Parathyroid adenoma (tissue), 2 donors: ENCODE results near the gene MAP3K5.

Experiments
- H2AFZ ChIP-seq: fragments of 300-600 bp; sonication (generic); one replicate; pipeline ENCODE4 v1.7.0; 2017; ENCODE audit warnings: antibody characterized with exemption, mild to moderate bottlenecking
- H3K27ac ChIP-seq: fragments of 300-600 bp; sonication (generic); one replicate; pipeline ENCODE4 v1.7.0; 2017
- H3K27me3 ChIP-seq: fragments of 300-600 bp; sonication (generic); one replicate; pipeline ENCODE4 v1.7.0; 2017; ENCODE audit warnings: low read length; ENCODE audit not compliant: control insufficient read depth, insufficient read depth
- H3K36me3 ChIP-seq: fragments of 300-600 bp; sonication (generic); one replicate; pipeline ENCODE4 v1.7.0; 2017; ENCODE audit warnings: low read length; ENCODE audit not compliant: control insufficient read depth, insufficient read depth
- H3K4me1 ChIP-seq: fragments of 300-600 bp; sonication (generic); one replicate; pipeline ENCODE4 v1.7.0; 2017; ENCODE audit warnings: control low read depth
- H3K4me2 ChIP-seq: fragments of 300-600 bp; sonication (generic); one replicate; pipeline ENCODE4 v1.7.0; 2017; ENCODE audit warnings: low read length
- H3K4me3 ChIP-seq: fragments of 300-600 bp; sonication (generic); one replicate; pipeline ENCODE4 v1.7.0; 2017; ENCODE audit warnings: low read depth, low read length
- H3K79me2 ChIP-seq: fragments of 300-600 bp; sonication (generic); one replicate; pipeline ENCODE4 v1.7.0; 2017; ENCODE audit warnings: control low read depth
- H3K9ac ChIP-seq: fragments of 300-600 bp; sonication (generic); one replicate; pipeline ENCODE4 v1.7.0; 2017; ENCODE audit warnings: mild to moderate bottlenecking
- H3K9me3 ChIP-seq: fragments of 300-600 bp; sonication (generic); one replicate; pipeline ENCODE4 v1.7.0; 2017; ENCODE audit warnings: low read length; ENCODE audit not compliant: control insufficient read depth
- TF ChIP-seq, protein P1 (sequence below): fragments of 300-600 bp; sonication (generic); IDR thresholded peaks from one replicate; pipeline ENCODE4 v1.7.0; 2017; ENCODE audit warnings: antibody characterized with exemption, mild to moderate bottlenecking
- donor health status: primary hyperparathyroidism.

Gene MAP3K5

DNA sequence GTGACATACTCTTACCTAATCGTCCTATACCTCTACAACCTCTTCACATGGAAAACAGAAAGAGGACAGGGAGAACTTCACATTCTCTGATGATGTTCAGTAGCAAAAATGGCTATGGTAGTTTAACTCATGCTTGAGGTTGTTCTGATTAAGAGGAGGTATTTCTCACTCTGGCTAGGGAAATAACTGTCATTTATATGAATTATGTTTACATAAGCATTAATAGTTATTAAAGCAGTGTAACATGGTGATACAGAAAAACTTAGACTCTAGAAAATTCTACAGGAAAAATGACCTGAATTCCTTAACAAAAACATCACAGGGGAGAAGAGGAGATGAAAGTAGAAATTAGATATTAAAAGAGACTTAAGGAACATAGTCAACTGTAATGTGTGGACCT, 57.3 kb downstream of the MAP3K5 start:
- Histone ChIP-seq H3K79me2 (no peaks in the 10 kb centered on the region), H3K27ac (no peak overlapping the region), H3K9me3 (no peaks in the 10 kb centered on the region), H3K27me3 (no peaks in the 10 kb centered on the region), H3K4me2 (no peak overlapping the region), H3K36me3 (no peaks in the 10 kb centered on the region), H3K4me3 (no peak overlapping the region), H3K9ac (no peak overlapping the region), H2AFZ (no peak overlapping the region), H3K4me1 (no peaks in the 10 kb centered on the region)
- TF ChIP-seq, protein P1, sequence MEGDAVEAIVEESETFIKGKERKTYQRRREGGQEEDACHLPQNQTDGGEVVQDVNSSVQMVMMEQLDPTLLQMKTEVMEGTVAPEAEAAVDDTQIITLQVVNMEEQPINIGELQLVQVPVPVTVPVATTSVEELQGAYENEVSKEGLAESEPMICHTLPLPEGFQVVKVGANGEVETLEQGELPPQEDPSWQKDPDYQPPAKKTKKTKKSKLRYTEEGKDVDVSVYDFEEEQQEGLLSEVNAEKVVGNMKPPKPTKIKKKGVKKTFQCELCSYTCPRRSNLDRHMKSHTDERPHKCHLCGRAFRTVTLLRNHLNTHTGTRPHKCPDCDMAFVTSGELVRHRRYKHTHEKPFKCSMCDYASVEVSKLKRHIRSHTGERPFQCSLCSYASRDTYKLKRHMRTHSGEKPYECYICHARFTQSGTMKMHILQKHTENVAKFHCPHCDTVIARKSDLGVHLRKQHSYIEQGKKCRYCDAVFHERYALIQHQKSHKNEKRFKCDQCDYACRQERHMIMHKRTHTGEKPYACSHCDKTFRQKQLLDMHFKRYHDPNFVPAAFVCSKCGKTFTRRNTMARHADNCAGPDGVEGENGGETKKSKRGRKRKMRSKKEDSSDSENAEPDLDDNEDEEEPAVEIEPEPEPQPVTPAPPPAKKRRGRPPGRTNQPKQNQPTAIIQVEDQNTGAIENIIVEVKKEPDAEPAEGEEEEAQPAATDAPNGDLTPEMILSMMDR: no peak

DNA sequence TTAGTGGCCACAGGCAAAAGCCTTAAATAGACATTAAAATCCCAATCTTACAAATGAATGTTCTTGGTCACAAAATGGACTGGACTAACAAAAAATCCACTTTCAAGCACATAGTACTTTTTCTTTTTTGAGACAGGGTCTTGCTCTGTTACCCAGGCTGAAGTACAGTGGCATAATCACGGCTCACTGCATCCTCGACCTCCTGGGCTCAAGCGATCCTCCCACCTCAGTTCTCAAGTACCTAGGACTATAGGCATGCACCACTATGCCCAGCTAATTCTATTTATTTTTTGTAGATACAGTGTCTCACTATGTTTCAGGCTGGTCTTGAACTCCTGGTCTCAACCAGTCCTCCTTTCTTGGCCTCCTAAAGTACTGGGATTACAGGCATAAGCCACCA, 59.4 kb downstream of the MAP3K5 start:
- H3K9ac ChIP-seq: no peak overlapping the region
- no peak overlapping the region for H2AFZ ChIP-seq
- TF ChIP-seq, protein P1: no peak
- H3K79me2 ChIP-seq: no peaks in the 10 kb centered on the region
- no peak overlapping the region for H3K4me2 ChIP-seq
- H3K9me3 ChIP-seq: no peaks in the 10 kb centered on the region
- no peaks in the 10 kb centered on the region for H3K4me1 ChIP-seq
- no peaks in the 10 kb centered on the region for H3K27me3 ChIP-seq
- H3K27ac ChIP-seq: no peak overlapping the region
- no peaks in the 10 kb centered on the region for H3K36me3 ChIP-seq
- no peak overlapping the region for H3K4me3 ChIP-seq

GRCh38 chr6:136729832-136730231, 62.4 kb downstream of the MAP3K5 start:
- Histone ChIP-seq H3K9ac (no peak overlapping the region), H3K4me2 (no peak overlapping the region), H3K27ac (no peak overlapping the region), H3K4me3 (no peak overlapping the region), H3K27me3 (no peaks in the 10 kb centered on the region), H3K4me1 (no peaks in the 10 kb centered on the region), H3K36me3 (no peaks in the 10 kb centered on the region), H3K79me2 (no peaks in the 10 kb centered on the region), H2AFZ (no peak overlapping the region), H3K9me3 (no peaks in the 10 kb centered on the region)
- TF ChIP-seq, protein P1: no peak

- Histone ChIP-seq H3K4me3 (no peak overlapping the region), H3K4me2 (no peak overlapping the region), H3K9ac (no peak overlapping the region), H2AFZ (no peak overlapping the region), H3K4me1 (no peaks in the 10 kb centered on the region), H3K27ac (no peak overlapping the region), H3K79me2 (no peaks in the 10 kb centered on the region), H3K36me3 (no peaks in the 10 kb centered on the region), H3K27me3 (no peaks in the 10 kb centered on the region), H3K9me3 (no peaks in the 10 kb centered on the region)
- TF ChIP-seq, protein P1: no peak
These were observed 63.2 kb downstream of the MAP3K5 start for GRCh38 chr6:136728976-136729515.
